Iris pigment epithelial cell (primary cell): Measurements from ENCODE around the gene YJU2.
"Not testable (repeated sequence)": the region's sequence is repeated elsewhere in the genome, so short reads cannot be mapped to it uniquely, and the experiment has no call there.

ENCODE experiments used
- DNase-seq: peaks from one replicate; pipeline ENCODE4 v3.0.0-alpha.2; 2011; ENCODE audit warnings: low read depth

The YJU2 gene

DNA sequence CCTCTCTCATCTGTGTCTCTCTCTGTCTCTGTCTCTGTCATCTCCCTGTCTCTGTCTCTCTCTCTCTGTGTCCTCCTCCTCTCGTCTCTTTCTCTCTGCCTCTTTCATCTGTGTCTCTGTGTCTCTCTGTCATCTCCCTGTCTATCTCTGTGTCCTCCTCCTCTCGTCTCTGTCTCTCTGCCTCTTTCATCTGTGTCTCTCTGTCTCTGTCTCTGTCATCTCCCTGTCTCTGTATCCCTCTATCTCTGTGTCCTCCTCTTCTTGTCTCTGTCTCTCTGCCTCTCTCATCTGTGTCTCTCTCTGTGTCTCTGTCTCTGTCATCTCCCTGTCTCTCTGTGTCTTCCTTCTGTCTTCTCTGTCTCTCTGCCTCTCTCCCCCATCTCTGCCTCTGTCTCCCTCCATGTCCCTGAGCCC is 18.1 kb upstream of the YJU2 start:
- DNase-seq = no peak

DNA sequence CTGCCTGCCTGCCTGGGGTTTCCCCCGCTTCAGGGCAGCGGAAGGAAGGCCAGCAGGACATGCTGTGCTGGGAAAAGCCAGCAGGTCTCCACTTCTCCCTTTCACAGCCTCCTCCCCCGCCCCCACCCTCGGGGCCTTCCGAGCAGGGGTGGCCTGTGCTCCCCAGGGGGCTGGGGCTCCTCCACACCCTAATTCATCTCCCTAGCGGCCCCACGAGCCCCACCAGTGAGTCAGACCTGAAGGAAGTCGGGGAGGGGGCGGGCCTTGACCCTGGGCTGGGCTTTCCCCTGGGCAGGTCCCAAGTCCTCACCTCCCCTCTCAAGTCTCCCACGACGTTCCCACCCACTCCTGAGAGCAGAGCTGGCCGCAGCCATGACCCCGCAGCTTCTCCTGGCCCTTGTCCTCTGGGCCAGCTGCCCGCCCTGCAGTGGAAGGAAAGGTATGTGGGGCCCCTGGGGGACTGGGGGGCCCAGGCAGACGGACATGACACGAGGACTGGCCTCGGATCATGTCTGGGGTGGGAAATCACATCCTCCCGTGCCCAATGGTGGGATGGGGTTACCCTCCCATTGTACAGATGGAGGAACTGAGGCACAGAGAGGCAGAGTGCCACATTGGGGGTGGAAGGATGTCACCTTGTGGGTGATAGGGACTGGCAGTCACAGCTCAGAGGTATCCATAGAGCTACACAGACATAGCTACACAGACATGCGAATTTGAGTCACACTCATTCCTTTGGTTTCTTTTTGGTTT is 17.5 kb upstream of the YJU2 start, which contains the start of gene EBI3:
EBI3 (plus strand) TSS at position 345 of the 753 bp plus-strand sequence; CDS start at position 373, 28 bp downstream.
- peak; percentile 78 for DNase-seq

DNA sequence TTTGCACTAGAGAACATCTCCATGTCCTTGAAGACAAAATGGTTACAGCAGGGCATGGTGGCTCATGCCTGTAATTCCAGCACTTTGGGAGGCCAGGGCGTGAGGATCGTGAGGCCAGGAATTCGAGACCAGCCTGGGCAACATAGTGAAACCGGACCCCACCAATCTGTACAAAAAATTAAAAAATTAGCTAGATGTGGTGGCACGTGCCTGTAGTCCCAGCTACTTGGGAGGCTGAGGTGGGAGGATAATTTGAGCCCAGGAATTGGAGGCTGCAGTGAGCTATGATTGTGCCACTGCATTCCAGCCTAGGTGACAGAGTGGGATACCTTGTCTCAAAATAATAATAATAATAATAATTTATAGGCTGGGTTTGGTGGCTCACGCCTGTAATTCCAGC is 16.6 kb upstream of the YJU2 start:
- not testable (repeated sequence) for DNase-seq

DNA sequence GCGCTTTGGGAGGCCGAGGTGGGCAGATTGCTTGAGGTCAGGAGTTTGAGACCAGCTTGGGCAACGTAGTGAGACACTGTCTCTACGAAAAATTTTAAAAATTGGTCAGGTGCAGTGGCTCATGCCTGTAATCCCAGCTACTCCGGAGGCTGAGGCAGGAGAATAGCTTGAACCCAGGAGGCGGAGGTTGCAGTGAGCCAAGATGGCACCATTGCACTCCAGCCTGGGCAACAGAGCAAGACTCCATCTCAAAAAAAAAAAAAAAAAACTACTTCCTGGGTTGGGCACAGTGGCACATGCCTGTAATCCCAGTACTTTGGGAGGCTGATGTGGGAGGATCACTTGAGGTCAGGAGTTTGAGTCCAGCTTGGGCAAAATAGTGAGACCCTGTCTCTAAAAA is 15.4 kb upstream of the YJU2 start:
- not testable (repeated sequence) for DNase-seq

DNA sequence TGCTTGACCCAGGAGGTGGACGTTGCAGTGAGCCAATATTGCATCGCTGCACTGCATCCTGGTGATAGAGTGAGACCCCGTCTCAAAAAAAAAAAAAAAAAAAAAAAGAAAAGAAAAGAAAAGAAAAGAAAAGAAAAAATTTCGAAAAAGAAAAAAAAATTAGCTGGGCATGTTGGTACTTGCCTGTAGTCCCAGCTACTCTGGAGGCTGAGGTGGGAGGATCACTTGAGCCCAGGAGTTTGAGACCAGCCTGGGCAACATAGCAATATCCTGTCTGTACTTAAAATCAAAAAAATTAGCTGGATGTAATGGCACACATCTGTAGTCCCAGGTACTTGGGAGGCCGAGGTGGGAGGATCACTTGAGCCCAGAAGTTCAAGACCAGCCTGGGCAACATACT is 14.7 kb upstream of the YJU2 start:
- DNase-seq = not testable (repeated sequence)

DNA sequence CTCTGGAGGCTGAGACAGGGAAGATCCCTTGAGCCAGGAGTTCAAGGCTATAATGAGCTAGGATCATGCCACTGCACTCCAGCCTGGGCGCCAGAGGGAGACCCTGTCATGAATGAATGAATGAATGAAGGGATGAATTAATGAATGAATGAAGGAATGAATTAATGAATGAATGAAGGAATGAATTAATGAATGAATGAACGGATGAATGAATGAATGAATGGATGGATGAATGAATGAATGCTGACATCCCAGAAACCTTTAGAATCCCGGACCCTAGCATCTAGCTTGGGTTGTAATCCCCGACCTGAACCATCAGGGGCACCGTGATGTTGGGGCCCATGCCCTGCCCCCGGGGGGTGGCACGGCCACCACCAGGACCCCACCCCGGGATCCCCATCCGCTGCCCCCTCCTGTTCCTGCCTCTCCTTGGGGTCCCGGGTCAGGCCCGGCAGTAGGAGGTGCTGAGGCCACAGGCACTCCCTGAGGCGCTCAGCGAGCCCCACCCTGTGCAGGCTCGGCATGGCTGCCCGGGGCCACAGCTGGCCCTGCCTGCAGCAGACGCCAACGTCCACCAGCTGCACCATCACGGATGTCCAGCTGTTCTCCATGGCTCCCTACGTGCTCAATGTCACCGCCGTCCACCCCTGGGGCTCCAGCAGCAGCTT is 14.1 kb upstream of the YJU2 start:
- no peak for DNase-seq

DNA sequence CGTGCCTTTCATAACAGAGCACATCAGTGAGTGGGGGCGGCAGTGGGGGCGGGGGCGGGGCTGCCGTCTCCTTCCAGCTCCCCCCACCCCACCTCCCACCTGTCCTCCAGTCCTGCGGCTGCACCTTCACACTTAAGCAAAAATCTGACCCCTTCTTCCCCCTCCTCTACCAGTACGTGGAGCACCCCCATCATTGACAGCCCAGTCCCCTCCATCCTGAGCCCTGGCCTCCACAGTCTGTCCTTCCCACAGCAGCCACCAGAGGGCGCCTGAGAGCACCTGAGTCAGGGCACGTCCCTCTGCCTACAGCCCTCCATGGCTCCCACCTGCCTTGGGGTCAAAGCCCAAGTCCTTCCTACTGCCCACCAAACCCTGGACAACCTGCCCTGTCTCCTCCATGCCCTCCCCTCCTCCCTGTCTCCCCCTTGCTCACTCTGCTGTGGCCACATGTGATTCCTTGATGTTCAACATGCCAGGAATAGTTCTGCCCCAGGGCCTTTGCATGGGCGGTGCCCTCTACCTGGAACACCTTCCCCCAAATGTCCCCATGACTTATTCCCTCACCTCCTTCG is 13.5 kb upstream of the YJU2 start:
- DNase-seq = peak; percentile 14

DNA sequence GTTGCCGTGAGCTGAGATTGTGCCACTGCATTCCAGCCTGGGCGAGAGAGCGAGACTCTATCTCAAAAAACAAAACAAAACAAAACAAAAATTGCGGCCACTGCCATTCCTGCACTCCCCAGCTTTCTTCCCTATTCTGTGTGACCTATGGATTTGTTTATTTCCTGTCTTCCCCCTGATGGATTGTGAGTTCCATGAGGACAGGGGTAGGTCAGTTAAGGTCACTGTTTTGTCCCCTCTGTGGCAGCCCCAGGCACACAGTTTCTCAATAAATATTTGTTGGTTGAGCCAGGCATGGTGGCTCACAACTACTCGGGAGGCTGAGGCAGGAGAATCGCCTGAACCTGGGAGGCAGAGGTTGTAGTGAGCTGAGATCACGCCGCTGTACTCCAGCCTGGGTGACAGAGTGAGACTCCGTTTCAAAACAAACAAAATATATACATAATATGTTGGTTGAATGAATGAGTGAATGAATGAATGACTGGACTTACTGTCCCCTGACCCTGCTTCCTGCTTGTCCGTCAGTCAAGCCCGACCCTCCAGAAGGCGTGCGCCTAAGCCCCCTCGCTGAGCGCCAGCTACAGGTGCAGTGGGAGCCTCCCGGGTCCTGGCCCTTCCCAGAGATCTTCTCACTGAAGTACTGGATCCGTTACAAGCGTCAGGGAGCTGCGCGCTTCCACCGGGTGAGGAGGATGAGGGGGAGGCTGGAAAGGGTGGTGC is 12.6 kb upstream of the YJU2 start:
- DNase-seq = no peak

DNA sequence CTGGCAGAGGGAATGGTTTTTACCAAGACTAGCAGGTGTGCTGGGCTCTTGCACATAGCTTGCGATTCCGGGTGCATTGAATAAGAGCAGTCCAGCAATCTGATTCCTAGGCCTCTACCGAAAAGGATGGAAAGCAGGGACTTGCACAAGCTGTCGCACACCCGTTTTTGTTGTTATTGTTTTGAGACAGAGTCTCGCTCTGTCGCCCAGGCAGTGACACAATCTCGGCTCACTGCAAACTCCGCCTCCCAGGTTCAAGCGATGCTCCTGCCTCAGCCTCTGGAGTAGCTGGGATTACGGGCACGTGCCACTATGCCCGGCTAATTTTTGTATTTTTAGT is 12.0 kb upstream of the YJU2 start:
- no peak for DNase-seq

DNA sequence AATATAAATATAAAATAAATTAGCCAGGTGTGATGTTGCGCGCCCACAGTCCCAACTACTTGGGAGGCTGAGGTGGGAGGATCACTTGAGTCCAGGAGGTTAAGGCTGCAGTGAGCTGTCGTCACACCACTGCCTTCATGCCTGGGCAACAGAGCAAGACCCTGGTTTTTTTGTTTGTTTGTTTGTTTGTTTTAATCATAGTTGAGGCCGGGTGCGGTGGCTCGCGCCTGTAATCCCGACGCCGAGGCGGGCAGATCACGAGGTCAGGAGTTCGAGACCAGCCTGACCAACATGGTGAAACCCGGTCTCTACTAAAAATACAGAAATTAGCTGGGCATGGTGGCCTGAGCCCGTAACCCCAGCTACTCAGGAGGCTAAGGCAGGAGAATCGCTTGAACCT is 9.4 kb upstream of the YJU2 start:
- DNase-seq = not testable (repeated sequence)

DNA sequence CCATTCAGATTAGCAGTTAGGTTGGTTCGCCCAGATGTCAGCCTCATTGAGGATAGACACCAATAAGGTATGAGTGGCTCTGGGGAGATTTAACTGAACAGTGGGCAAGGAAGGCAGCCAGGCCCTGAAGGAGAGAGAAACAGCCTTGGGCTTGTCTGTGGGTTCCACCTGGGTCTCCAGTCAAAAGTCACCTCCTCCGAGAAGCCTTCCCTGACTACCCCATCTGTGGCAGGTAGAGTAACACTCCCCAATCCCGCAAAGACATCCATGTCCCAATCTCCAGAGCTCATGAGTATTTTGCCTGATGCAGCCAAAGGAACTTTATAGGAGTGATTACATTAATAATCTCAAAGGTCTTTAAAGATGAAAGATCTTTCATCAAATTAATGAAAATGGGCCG is 8.0 kb upstream of the YJU2 start:
- no peak for DNase-seq

DNA sequence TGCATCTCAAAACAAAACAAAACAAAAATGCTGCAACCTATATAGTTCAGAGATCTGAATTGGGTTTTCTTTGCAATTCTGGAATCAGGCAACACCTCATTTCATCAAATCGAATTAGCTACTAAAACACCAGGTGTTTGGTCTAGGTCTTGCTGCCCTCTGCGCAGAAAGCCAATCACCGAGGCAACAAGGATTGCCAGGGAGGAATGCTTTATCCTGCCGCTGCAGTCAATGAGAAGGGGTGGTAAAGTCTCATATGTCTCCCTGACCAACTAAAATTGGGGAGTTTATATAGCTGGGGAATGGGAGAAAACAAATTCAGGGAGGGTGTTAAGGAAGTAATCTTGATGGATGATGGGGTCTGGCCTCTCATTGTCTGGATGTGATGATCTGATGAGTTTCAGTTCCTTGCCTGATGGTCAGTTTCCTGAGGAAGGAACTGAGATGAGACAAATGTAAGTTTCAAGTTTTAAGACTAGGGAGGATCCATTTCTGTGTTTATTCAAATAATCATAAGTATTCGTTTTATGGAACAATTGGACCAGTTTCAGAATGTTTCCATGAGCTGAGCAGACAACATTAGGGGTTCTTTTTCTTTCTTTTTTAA is 5.0 kb upstream of the YJU2 start:
- DNase-seq = no peak

DNA sequence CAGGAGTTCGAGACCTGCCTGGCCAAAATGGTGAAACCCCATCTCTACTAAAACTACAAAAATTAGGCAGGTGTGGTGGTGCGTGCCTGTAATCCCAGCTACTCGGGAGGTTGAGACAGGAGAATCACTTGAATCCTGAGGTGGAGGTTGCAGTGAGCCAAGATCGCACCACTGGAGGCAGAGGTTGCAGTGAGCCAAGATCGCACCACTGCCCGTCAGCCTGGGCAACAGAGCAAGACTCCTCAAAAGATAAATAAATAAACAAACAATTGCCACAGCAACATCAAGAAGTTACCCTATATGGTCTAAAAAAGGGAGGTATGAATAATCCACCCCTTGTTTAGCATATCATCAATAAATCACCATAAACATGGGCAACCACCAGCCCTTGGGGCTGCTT is 942 bp upstream of the YJU2 start:
- not testable (repeated sequence) for DNase-seq

DNA sequence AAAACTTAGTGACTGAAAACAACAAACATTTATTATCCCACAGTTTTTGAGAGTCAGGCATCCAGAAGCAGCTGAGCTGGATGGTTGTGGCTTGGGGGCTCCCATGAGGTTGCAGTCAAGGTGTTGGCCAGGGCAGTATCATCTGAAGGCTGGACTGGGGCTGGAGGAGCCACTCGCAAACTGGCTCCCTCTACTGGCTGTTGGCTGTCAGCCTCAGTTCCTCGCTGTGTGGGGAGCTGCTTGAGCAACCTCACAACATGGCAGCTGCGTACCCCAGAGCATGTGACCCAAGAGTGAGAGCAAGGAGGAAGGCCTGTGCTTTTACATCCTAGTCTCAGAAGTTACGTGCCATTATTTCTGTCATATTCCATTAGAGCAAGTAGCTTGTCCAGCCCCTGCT is 9.7 kb downstream of the YJU2 start:
- no peak for DNase-seq

DNA sequence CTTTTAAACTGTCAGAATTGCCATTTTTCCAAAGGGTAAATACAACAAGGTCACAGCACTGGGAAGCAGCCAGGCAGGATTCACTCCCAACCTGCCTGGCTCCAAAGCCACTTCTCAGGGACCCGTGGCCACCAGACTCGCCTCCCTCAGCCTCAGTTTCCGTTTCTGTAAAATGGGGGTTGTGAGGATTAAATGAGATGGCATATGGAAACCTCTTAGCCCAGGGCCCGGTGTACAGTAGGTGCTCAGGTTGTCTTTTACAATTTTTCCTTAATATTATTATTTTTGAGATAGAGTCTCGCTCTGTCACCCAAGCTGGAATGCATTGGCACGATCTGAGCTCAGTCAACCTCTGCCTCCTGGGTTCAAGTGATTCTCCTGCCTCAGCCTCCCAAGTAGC is 10.1 kb downstream of the YJU2 start:
- no peak for DNase-seq

DNA sequence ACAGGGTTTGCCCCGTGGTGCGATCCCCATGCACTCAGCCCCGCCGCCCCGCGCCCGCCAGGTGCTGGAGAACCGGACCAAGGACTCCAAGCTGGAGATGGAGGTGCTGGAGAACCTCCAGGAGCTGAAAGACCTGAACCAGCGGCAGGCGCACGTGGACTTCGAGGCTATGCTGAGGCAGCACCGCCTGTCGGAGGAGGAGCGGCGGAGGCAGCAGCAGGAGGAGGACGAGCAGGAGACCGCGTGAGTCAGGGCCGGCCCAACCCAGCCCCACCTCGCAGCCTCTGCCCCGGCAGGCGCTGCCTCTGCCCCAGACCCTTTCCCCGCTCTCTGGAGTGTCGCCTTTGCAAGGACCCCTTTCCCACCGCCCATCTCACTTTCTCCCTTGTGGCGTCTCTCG is 11.3 kb downstream of the YJU2 start:
- no peak for DNase-seq

DNA sequence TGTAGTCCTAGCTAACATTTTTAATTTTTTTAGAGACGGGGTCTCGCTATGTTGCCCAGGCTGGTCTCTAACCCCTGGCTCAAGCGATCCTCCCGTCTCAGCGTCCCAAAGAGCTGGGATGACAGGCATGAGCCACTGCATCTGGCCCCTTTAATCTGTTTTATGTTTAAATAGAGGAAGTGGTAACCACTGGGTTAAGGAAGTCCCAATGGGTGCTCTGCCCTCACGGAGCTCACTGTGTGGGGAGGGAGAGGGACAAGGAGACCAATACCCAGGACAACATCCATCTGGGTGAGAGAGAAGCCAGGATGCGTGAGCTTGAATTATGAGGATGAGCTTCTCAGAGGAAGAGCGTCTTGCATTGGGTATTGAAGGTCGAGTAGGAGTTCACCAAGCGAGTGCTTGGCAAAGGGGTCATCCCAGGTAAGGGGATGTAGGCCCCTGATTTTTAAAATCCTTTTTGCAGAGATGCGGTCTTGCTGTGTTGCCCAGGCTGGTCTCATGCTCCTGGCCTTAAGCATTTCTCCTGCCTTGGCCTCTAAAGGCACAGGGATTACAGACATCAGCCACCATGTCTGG is 13.8 kb downstream of the YJU2 start:
- no peak for DNase-seq

DNA sequence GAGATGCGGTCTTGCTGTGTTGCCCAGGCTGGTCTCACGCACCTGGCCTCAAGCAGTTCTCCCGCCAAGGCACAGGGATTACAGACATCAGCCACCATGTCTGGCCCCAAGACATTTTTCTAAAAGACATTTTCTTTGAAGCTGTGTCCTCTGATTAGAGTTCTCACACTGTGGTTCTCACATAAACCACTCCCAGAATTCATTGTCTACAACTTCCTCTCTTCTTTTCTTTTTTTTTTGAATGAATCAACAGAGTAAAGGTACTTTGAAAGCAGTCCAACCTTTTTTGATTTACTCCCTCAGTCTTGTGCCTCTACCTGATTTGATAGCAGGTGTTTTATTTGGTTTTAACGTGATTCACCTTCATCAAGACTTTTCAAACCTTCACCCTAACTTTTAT is 17.9 kb downstream of the YJU2 start:
- no peak for DNase-seq

DNA sequence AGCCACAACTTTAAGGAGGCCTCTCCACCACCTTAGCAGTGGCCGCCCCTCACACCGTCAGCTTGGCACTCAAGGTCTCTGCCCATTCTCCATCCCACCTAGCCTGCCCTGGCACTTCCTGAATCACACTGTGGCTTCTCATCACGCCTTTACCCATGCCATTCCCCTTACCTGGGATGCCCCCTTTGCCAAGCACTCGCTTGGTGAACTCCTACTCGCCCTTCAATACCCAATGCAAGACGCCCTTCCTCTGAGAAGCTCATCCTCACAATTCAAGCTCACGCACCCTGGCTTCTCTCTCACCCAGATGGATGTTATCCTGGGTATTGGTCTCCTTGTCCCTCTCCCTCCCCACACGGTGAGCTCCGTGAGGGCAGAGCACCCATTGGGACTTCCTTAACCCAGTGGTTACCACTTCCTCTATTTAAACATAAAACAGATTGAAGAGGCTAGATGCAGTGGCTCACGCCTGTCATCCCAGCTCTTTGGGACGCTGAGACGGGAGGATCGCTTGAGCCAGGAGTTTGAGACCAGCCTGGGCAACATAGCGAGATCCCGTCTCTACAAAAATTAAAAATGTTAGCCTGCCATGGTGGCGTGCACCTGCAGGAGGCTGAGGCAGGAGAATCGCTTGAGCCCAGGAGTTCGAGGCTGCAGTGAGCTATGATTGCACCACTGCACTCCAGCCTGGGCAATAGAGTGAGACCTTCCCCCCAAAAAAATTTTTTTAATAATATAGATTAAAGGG is 19.5 kb downstream of the YJU2 start:
- no peak for DNase-seq

DNA sequence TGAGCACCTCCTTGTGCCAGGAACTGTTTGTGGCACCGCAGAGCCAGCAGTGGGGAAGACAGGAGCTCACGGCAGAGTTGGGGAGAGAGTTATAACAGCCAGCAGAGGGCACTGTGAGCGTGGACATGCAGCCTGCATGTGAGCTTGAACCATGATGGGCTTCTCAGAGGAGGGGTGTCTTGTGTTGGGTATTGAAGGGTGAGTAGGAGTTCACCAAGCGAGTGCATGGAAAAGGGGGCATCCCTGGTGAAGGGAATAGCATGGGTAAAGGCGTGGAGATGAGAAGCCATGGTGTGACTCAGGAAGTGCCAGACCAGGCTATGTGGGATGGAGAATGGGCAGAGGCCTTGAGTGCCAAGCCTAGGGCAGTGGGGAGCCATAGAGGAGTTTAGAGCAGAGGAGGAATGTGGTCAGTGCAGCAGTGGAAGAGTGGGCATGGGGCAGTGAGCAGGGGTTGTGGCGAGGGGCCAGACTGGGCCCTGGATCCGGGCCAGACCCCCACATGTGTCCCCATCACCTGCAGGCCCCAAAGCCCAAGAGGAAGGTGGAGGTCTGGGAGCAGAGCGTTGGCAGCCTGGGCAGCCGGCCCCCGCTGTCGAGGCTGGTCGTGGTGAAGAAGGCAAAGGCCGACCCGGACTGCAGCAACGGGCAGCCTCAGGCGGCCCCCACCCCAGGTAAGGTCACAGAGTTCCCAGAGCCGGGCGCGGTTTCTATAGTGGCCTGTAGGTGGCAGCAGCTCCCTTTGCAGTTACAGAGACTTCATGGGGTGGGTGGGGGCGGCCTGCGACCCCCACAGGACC is 20.4 kb downstream of the YJU2 start:
- DNase-seq = peak; percentile 24
